Caco-2 (cell line): ENCODE data around the gene FAM76A. TPM values are rescaled to one million over a fixed set of nuclear protein-coding genes. Genes with fewer than 3 reads are reported as not detected.
"Not testable (repeated sequence)": the region's sequence is repeated elsewhere in the genome, so short reads cannot be mapped to it uniquely, and the experiment has no call there.

Source experiments
- BruUV-seq: library from RNA; stranded (reverse); fragments of 400-500 nt; replicated peaks from 2 replicates; lab custom pipeline; 2021; lab: Mats Ljungman, UMichigan
- CTCF ChIA-PET: fragments of 300-600 bp; sonication (Branson Sonifier 250); formaldehyde crosslinking; loops from one replicate; lab custom pipeline; 2022; ENCODE audit warnings: antibody characterized with exemption; lab: Charles Lee
- POLR2A ChIA-PET: fragments of 300-600 bp; sonication (Branson Sonifier 250); formaldehyde crosslinking; loops from one replicate; lab custom pipeline; 2022; ENCODE audit warnings: antibody characterized with exemption; lab: Charles Lee
- DNase-seq, 2 experiments: peaks; one replicate each; pipeline versions ENCODE4 v3.0.0 to v3.0.0-alpha.2; 2020 to 2022
- H3K27me3 ChIP-seq: replicated peaks from 2 replicates; pipeline ENCODE4 v1.6.0; 2011; ENCODE audit warnings: low read length; ENCODE audit not compliant: control insufficient read depth, insufficient read depth
- H3K36me3 ChIP-seq: 2 replicates; pipeline ENCODE4 v1.5.1; 2011; ENCODE audit warnings: low read length; ENCODE audit not compliant: control insufficient read depth, insufficient read depth
- H3K4me1 ChIP-seq: fragments of 250-450 bp; sonication (Bioruptor Pico); 2 replicates; pipeline ENCODE4 v1.5.1; 2020; ENCODE audit warnings: mild to moderate bottlenecking
- H3K4me3 ChIP-seq: 2 replicates; pipeline ENCODE4 v1.5.1; 2011; ENCODE audit warnings: low read depth, mild to moderate bottlenecking, control low read depth, low read length
- H3K9me3 ChIP-seq: fragments of 250-450 bp; sonication (Bioruptor Pico); 2 replicates; pipeline ENCODE4 v1.5.1; 2020; ENCODE audit warnings: mild to moderate bottlenecking, moderate library complexity
- H3K27ac Mint-ChIP-seq: one replicate; pipeline ENCODE4 v1.8.0; 2022; ENCODE audit warnings: mixed read lengths; ENCODE audit not compliant: unreplicated experiment
- H3K27me3 Mint-ChIP-seq: one replicate; pipeline ENCODE4 v1.8.0; 2022; ENCODE audit warnings: mixed read lengths; ENCODE audit not compliant: insufficient read depth, unreplicated experiment
- H3K36me3 Mint-ChIP-seq: one replicate; pipeline ENCODE4 v1.8.0; 2022; ENCODE audit warnings: mild to moderate bottlenecking, mixed read lengths; ENCODE audit not compliant: insufficient read depth, unreplicated experiment
- H3K4me1 Mint-ChIP-seq: one replicate; pipeline ENCODE4 v1.8.0; 2022; ENCODE audit warnings: low read depth, mixed read lengths; ENCODE audit not compliant: unreplicated experiment
- H3K4me3 Mint-ChIP-seq: one replicate; pipeline ENCODE4 v1.8.0; 2022; ENCODE audit warnings: mild to moderate bottlenecking, moderate library complexity, mixed read lengths; ENCODE audit not compliant: unreplicated experiment
- H3K9me3 Mint-ChIP-seq: one replicate; pipeline ENCODE4 v1.8.0; 2022; ENCODE audit warnings: mixed read lengths; ENCODE audit not compliant: unreplicated experiment
- intact Hi-C: fragments of 100-400 bp; cut with micrococcal nuclease; formaldehyde crosslinking; loops from one replicate; pipeline ENCODE4 v1.10.0; 2022; ENCODE audit not compliant: unreplicated experiment
- total RNA-seq: library from RNA; stranded (reverse); gene quantifications from 2 replicates; pipeline ENCODE4 v1.2.3, GENCODE V29; 2022
- TF ChIP-seq, protein P1 (sequence below), 2 experiments: fragments of 200-600 bp in 1 of 2; IDR thresholded peaks; 1 replicate in 1 of 2; 2 replicates in 1 of 2; pipeline versions ENCODE4 v1.5.1 to v1.8.0; 2011 to 2022; ENCODE audit warnings: antibody characterized with exemption in 1 of 2, control low read depth in 1 of 2, inconsistent platforms in 1 of 2, low read depth in 1 of 2, low read length in 1 of 2, mild to moderate bottlenecking in 1 of 2, moderate library complexity in 1 of 2; ENCODE audit not compliant: insufficient read depth in 1 of 2, severe bottlenecking in 1 of 2, unreplicated experiment in 1 of 2

FAM76A gene
- total RNA-seq, 1 experiment from 2014 or later = 9.8 TPM

DNA sequence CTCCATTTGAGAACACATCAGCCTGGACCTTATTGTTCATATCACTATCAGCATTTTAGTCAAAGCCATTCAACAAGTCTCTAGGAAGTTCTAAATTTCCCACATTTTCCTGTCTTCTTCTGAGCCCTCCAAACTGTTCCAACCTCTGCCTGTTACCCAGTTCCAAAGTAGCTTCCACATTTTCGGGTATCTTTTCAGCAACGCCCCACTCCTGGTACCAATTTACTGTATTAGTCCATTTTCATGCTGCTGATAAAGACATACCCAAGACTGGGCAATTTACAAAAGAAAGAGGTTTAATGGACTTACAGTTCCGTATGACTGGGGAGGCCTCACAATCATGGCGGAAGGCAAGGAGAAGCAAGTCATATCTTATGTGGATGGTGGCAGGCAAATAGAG is 44.2 kb upstream of the FAM76A start:
- H3K27me3 ChIP-seq, intact Hi-C loops, BruUV-seq, H3K36me3 Mint-ChIP-seq, H3K4me1 ChIP-seq, POLR2A ChIA-PET, DNase-seq, H3K4me3 ChIP-seq, H3K27ac Mint-ChIP-seq, H3K36me3 ChIP-seq, H3K4me3 Mint-ChIP-seq, CTCF ChIA-PET, H3K27me3 Mint-ChIP-seq: not testable (repeated sequence)
- H3K9me3 ChIP-seq = 0 out of 2 replicates have a peak, but pooled peaks cover 15% of the 10 kb centered on the region
- H3K9me3 Mint-ChIP-seq = peaks cover 12% of the 10 kb centered on the region
- H3K4me1 Mint-ChIP-seq = peaks cover 14% of the 10 kb centered on the region

DNA sequence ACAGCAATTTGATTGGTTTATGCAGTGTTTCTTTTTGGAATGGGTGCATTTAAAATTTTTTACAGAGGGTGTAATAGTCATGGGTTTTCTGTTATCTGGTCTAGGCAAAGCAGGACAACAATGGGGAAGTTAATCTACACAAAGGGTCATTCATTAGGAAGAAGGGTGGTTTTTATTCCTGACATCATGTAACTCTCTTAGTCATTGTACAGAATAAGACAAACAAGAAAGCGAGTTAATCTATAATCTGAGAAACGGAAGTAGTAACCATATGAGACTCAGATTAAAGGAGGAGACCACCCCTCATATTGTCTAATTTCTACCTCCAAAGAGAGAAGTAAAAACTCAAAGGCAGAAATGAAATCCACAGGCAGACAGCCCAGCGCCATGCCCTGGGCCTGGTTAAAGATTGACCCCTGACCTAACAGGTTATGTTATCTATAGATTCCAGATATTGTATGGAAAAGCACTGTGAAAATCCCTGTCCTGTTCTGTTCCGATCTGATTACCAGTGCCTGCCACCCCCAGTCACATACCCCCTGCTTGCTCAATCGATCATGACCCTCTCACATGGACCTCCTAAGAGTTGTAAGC is 43.3 kb upstream of the FAM76A start:
- Histone ChIP-seq H3K4me3 (no peak overlapping the region), H3K9me3 (0 out of 2 replicates have a peak, but pooled peaks cover 15% of the 10 kb centered on the region), H3K4me1 (no peaks in the 10 kb centered on the region), H3K27me3 (no peaks in the 10 kb centered on the region), H3K36me3 (no peaks in the 10 kb centered on the region)
- no peaks in the 10 kb centered on the region for H3K36me3 Mint-ChIP-seq
- peaks cover 12% of the 10 kb centered on the region for H3K9me3 Mint-ChIP-seq
- H3K4me1 Mint-ChIP-seq = peaks cover 14% of the 10 kb centered on the region
- no peak overlapping the region for H3K4me3 Mint-ChIP-seq
- no peak overlapping the region for H3K27ac Mint-ChIP-seq
- DNase-seq = no peak
- H3K27me3 Mint-ChIP-seq = no peaks in the 10 kb centered on the region
- TF ChIP-seq, protein P1, sequence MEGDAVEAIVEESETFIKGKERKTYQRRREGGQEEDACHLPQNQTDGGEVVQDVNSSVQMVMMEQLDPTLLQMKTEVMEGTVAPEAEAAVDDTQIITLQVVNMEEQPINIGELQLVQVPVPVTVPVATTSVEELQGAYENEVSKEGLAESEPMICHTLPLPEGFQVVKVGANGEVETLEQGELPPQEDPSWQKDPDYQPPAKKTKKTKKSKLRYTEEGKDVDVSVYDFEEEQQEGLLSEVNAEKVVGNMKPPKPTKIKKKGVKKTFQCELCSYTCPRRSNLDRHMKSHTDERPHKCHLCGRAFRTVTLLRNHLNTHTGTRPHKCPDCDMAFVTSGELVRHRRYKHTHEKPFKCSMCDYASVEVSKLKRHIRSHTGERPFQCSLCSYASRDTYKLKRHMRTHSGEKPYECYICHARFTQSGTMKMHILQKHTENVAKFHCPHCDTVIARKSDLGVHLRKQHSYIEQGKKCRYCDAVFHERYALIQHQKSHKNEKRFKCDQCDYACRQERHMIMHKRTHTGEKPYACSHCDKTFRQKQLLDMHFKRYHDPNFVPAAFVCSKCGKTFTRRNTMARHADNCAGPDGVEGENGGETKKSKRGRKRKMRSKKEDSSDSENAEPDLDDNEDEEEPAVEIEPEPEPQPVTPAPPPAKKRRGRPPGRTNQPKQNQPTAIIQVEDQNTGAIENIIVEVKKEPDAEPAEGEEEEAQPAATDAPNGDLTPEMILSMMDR (IDR thresholded peaks at IDR 0.05; ENCODE audit: insufficient read depth in 1 of 2, low read depth in 1 of 2, low read length in 1 of 2, severe bottlenecking in 1 of 2, unreplicated experiment in 1 of 2) = no peak
- ChIA-PET POLR2A (no interaction called here), CTCF (no interaction called here)
- no TSS peak for BruUV-seq
- intact Hi-C loops = no loop called here

DNA sequence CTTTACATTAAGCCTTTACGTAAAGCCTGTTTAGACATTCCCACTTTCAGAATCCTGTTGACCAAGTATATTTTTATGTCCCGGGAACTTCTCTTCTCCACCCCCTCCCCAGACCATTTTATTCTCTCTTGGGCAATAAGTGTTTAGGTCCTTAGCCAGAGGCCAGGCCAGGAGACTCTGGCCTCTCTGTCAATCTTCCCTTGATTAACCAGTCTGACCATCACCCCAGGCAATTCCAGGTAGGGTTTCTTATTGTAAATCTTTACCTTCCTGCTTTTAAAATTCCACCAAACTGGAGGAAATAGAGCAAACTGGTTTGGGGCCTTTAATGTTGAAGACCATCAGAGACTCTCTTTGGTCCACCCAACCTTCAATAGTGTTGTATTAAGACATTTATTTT is 41.6 kb upstream of the FAM76A start:
- Mint-ChIP-seq H3K4me3 (no peak overlapping the region), H3K27ac (no peak overlapping the region), H3K4me1 (peaks cover 14% of the 10 kb centered on the region), H3K9me3 (peaks cover 12% of the 10 kb centered on the region), H3K36me3 (no peaks in the 10 kb centered on the region), H3K27me3 (no peaks in the 10 kb centered on the region)
- TF ChIP-seq, protein P1 (IDR thresholded peaks at IDR 0.05; ENCODE audit: insufficient read depth in 1 of 2, low read depth in 1 of 2, low read length in 1 of 2, severe bottlenecking in 1 of 2, unreplicated experiment in 1 of 2) = no peak
- Histone ChIP-seq H3K36me3 (no peaks in the 10 kb centered on the region), H3K9me3 (0 out of 2 replicates have a peak, but pooled peaks cover 15% of the 10 kb centered on the region), H3K4me3 (no peak overlapping the region), H3K4me1 (no peaks in the 10 kb centered on the region), H3K27me3 (no peaks in the 10 kb centered on the region)
- no TSS peak for BruUV-seq
- peak in 1 of 2 experiments; percentile 28 for DNase-seq
- intact Hi-C loops = no loop called here
- CTCF ChIA-PET = no interaction called here
- POLR2A ChIA-PET = no interaction called here
